HUES48 (cell line): Measurements from ENCODE around the gene ARL2BP.
"Not testable (repeated sequence)": the region's sequence is repeated elsewhere in the genome, so short reads cannot be mapped to it uniquely, and the experiment has no call there.

Experiments
- H3K27ac ChIP-seq: one replicate; pipeline ENCODE4 v1.7.0; 2013; ENCODE audit warnings: low read depth, low read length, inconsistent platforms
- H3K27me3 ChIP-seq: 2 replicates; pipeline ENCODE4 v1.6.1; 2013; ENCODE audit warnings: mild to moderate bottlenecking, low read length; ENCODE audit not compliant: control insufficient read depth, insufficient read depth
- H3K36me3 ChIP-seq: 2 replicates; pipeline ENCODE4 v1.6.1; 2013; ENCODE audit warnings: low read length; ENCODE audit not compliant: control insufficient read depth, insufficient read depth
- H3K4me1 ChIP-seq: 2 replicates; pipeline ENCODE4 v1.6.1; 2013; ENCODE audit warnings: mild to moderate bottlenecking, low read length; ENCODE audit not compliant: control insufficient read depth, insufficient read depth
- H3K4me3 ChIP-seq: 2 replicates; pipeline ENCODE4 v1.5.1; 2013; ENCODE audit warnings: mild to moderate bottlenecking, low read depth, low read length
- H3K9ac ChIP-seq: 2 replicates; pipeline ENCODE4 v1.6.1; 2013; ENCODE audit warnings: mild to moderate bottlenecking, low read depth, low read length, moderate library complexity
- H3K9me3 ChIP-seq: 2 replicates; pipeline ENCODE4 v1.6.1; 2013; ENCODE audit warnings: low read length; ENCODE audit not compliant: control insufficient read depth, insufficient read depth

Gene ARL2BP

GRCh38 chr16:57244767-57245471 lies at the start of gene ARL2BP:
TSS of gene ARL2BP (plus strand) at chr16:57245259. CDS start at chr16:57245368, 109 bp downstream.
- Histone ChIP-seq H3K9me3 (no peaks in the 10 kb centered on the region), H3K4me3 (peak within 1 kb of the TSS; percentile 82), H3K27me3 (no peaks in the 10 kb centered on the region; the same call in 1 of the 2 replicates), H3K36me3 (peaks cover 5% of the 10 kb centered on the region), H3K9ac (peak within 1 kb of the TSS; percentile 54), H3K4me1 (peaks cover 7% of the 10 kb centered on the region; the same call in 1 of the 2 replicates), H3K27ac (peak within 1 kb of the TSS; percentile 84)

GRCh38 chr16:57196286-57196685 lies 48.8 kb upstream of the ARL2BP start:
- Histone ChIP-seq H3K9ac (no peak overlapping the region), H3K27ac (no peak overlapping the region), H3K27me3 (no peaks in the 10 kb centered on the region), H3K4me3 (no peak overlapping the region), H3K4me1 (peaks cover 5% of the 10 kb centered on the region; the same call in 1 of the 2 replicates), H3K36me3 (no peaks in the 10 kb centered on the region), H3K9me3 (no peaks in the 10 kb centered on the region; the same call in 1 of the 2 replicates)

- H3K27me3 ChIP-seq = no peaks in the 10 kb centered on the region
Observed at GRCh38 chr16:57196753-57197152, 48.3 kb upstream of the ARL2BP start.

GRCh38 chr16:57200321-57200720 lies 44.7 kb upstream of the ARL2BP start:
- H3K27ac ChIP-seq, H3K9me3 ChIP-seq, H3K27me3 ChIP-seq, H3K4me3 ChIP-seq, H3K4me1 ChIP-seq, H3K9ac ChIP-seq: not testable (repeated sequence)
- H3K36me3 ChIP-seq = peaks cover 10% of the 10 kb centered on the region

More at GRCh38 chr16:57196753-57197152, 48.3 kb upstream of the ARL2BP start:
- Histone ChIP-seq H3K36me3 (no peaks in the 10 kb centered on the region), H3K4me3 (no peak overlapping the region), H3K4me1 (peaks cover 5% of the 10 kb centered on the region; the same call in 1 of the 2 replicates), H3K9me3 (no peaks in the 10 kb centered on the region; the same call in 1 of the 2 replicates), H3K9ac (no peak overlapping the region), H3K27ac (no peak overlapping the region)

- not testable (repeated sequence) for H3K27ac ChIP-seq, H3K9me3 ChIP-seq, H3K4me1 ChIP-seq, H3K9ac ChIP-seq, H3K27me3 ChIP-seq, H3K4me3 ChIP-seq
- H3K36me3 ChIP-seq = peaks cover 16% of the 10 kb centered on the region
Observed at GRCh38 chr16:57200926-57201325, 44.1 kb upstream of the ARL2BP start.

GRCh38 chr16:57202095-57202886 lies 42.8 kb upstream of the ARL2BP start:
- Histone ChIP-seq H3K27ac (no peak overlapping the region), H3K27me3 (no peaks in the 10 kb centered on the region), H3K36me3 (peaks cover 30% of the 10 kb centered on the region), H3K4me3 (no peak overlapping the region), H3K9ac (no peak overlapping the region), H3K9me3 (no peaks in the 10 kb centered on the region; the same call in 1 of the 2 replicates), H3K4me1 (no peaks in the 10 kb centered on the region)

- Histone ChIP-seq H3K27me3 (no peaks in the 10 kb centered on the region), H3K4me1 (no peaks in the 10 kb centered on the region), H3K9me3 (no peaks in the 10 kb centered on the region; the same call in 1 of the 2 replicates), H3K27ac (no peak overlapping the region), H3K9ac (no peak overlapping the region), H3K36me3 (peaks cover 40% of the 10 kb centered on the region), H3K4me3 (no peak overlapping the region)
Observed at GRCh38 chr16:57203451-57203850, 41.6 kb upstream of the ARL2BP start.

- H3K36me3 ChIP-seq = peaks cover 50% of the 10 kb centered on the region
- no peak overlapping the region for H3K27ac ChIP-seq
- no peaks in the 10 kb centered on the region for H3K9me3 ChIP-seq
- H3K27me3 ChIP-seq = no peaks in the 10 kb centered on the region
- H3K4me1 ChIP-seq = no peaks in the 10 kb centered on the region
- H3K4me3 ChIP-seq = no peak overlapping the region
- H3K9ac ChIP-seq = no peak overlapping the region
Observed at GRCh38 chr16:57204675-57205074, 40.4 kb upstream of the ARL2BP start.

- Histone ChIP-seq H3K9ac (no peak overlapping the region), H3K4me1 (no peaks in the 10 kb centered on the region), H3K27ac (no peak overlapping the region), H3K36me3 (peaks cover 78% of the 10 kb centered on the region), H3K9me3 (no peaks in the 10 kb centered on the region), H3K4me3 (no peak overlapping the region), H3K27me3 (no peaks in the 10 kb centered on the region)
Observed at GRCh38 chr16:57208926-57209325, 36.1 kb upstream of the ARL2BP start.

- Histone ChIP-seq H3K9me3 (no peaks in the 10 kb centered on the region), H3K36me3 (peaks cover 80% of the 10 kb centered on the region), H3K4me3 (no peak overlapping the region), H3K4me1 (no peaks in the 10 kb centered on the region), H3K27me3 (no peaks in the 10 kb centered on the region), H3K27ac (no peak overlapping the region), H3K9ac (no peak overlapping the region)
Observed at GRCh38 chr16:57209780-57210179, 35.3 kb upstream of the ARL2BP start.

GRCh38 chr16:57213462-57213861 lies 31.6 kb upstream of the ARL2BP start:
- no peaks in the 10 kb centered on the region for H3K27me3 ChIP-seq
- H3K9ac ChIP-seq = no peak overlapping the region
- H3K4me3 ChIP-seq = no peak overlapping the region
- peaks cover 74% of the 10 kb centered on the region for H3K36me3 ChIP-seq
- no peaks in the 10 kb centered on the region for H3K9me3 ChIP-seq
- no peaks in the 10 kb centered on the region for H3K4me1 ChIP-seq
- H3K27ac ChIP-seq = no peak overlapping the region
